Thyroid gland (tissue), 4 donors: ENCODE data around the gene DNAJC3.

Experiments used
- POLR2A ChIP-seq, 2 donors: fragments of 450-650 bp; IDR thresholded peaks; one replicate each; pipeline ENCODE4 v1.6.1; 2017; ENCODE audit warnings: antibody characterized with exemption in 2 of 2, mild to moderate bottlenecking in 2 of 2, moderate library complexity in 1 of 2
- TF ChIP-seq, protein P1 (sequence below), 6 experiments: fragments of 200-600 bp in 3 of 6; fragments of 450-650 bp in 3 of 6; sonication (generic) in 3 of 6; IDR thresholded peaks; one replicate each; pipeline ENCODE4 v1.5.1; 2016 to 2019; ENCODE audit warnings: antibody characterized with exemption in 6 of 6, mild to moderate bottlenecking in 2 of 6, inconsistent platforms in 1 of 6, moderate library complexity in 1 of 6

GRCh38 chr13:95784161-95784899 lies 107.4 kb downstream of the DNAJC3 start:
- TF ChIP-seq, protein P1, sequence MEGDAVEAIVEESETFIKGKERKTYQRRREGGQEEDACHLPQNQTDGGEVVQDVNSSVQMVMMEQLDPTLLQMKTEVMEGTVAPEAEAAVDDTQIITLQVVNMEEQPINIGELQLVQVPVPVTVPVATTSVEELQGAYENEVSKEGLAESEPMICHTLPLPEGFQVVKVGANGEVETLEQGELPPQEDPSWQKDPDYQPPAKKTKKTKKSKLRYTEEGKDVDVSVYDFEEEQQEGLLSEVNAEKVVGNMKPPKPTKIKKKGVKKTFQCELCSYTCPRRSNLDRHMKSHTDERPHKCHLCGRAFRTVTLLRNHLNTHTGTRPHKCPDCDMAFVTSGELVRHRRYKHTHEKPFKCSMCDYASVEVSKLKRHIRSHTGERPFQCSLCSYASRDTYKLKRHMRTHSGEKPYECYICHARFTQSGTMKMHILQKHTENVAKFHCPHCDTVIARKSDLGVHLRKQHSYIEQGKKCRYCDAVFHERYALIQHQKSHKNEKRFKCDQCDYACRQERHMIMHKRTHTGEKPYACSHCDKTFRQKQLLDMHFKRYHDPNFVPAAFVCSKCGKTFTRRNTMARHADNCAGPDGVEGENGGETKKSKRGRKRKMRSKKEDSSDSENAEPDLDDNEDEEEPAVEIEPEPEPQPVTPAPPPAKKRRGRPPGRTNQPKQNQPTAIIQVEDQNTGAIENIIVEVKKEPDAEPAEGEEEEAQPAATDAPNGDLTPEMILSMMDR (IDR thresholded peaks at IDR 0.05) = no peak
- no peak for TF ChIP-seq POLR2A (IDR thresholded peaks at IDR 0.05)
